ENCODE data around the gene KRTAP19-8.

KRTAP19-8 gene

GRCh38 chr21:31011412-31011811 is 26.9 kb downstream of the KRTAP19-8 start:
- DNase-seq: no peak

GRCh38 chr21:31008355-31008754 is 29.9 kb downstream of the KRTAP19-8 start:
- DNase-seq: no peak

- no peak for DNase-seq
Measured at GRCh38 chr21:31005019-31005418, 33.3 kb downstream of the KRTAP19-8 start.

GRCh38 chr21:31003471-31003870 is 34.8 kb downstream of the KRTAP19-8 start:
- DNase-seq: no peak

- no peak for DNase-seq
Measured at GRCh38 chr21:30997541-30997940, 40.7 kb downstream of the KRTAP19-8 start.

GRCh38 chr21:30996728-30997127 is 41.5 kb downstream of the KRTAP19-8 start:
- DNase-seq: no peak

GRCh38 chr21:30994932-30995331 is 43.3 kb downstream of the KRTAP19-8 start:
- DNase-seq: no peak

GRCh38 chr21:30990514-30991262 is 47.6 kb downstream of the KRTAP19-8 start:
- DNase-seq: no peak

- no peak for DNase-seq
Measured at GRCh38 chr21:30988706-30989105, 49.6 kb downstream of the KRTAP19-8 start.

Data from NCI-H510A treated with DMSO at 0.1 percent for 48 hours (cell line).